OCI-LY1 (cell line): ENCODE measurements around the gene TBX1.

ENCODE experiments used
- H2AFZ ChIP-seq: fragments of 200-600 bp; sonication (generic), shearing (Covaris generic); 2 replicates; pipeline ENCODE4 v1.6.0; 2014; ENCODE audit warnings: antibody characterized with exemption, mild to moderate bottlenecking, low read length
- H3F3A ChIP-seq: fragments of 200-600 bp; sonication (generic), shearing (Covaris generic); 2 replicates; pipeline ENCODE4 v1.6.0; 2014; ENCODE audit warnings: mild to moderate bottlenecking, antibody characterized with exemption, low read length, moderate library complexity; ENCODE audit not compliant: insufficient read depth
- H3K27ac ChIP-seq: fragments of 200-600 bp; sonication (generic); 2 replicates; pipeline ENCODE4 v1.5.1; 2014; ENCODE audit warnings: low read length, mixed run types, mild to moderate bottlenecking, low read depth; ENCODE audit not compliant: poor library complexity, severe bottlenecking
- H3K27me3 ChIP-seq: fragments of 200-600 bp; sonication (generic); 2 replicates; pipeline ENCODE4 v1.6.0; 2014; ENCODE audit warnings: antibody characterized with exemption, mild to moderate bottlenecking, low read length, moderate library complexity; ENCODE audit not compliant: insufficient read depth
- H3K36me3 ChIP-seq: fragments of 200-600 bp; sonication (generic); 2 replicates; pipeline ENCODE4 v1.6.1; 2014; ENCODE audit warnings: mild to moderate bottlenecking, antibody characterized with exemption, low read length, moderate library complexity, mixed read lengths; ENCODE audit not compliant: insufficient read depth
- H3K4me1 ChIP-seq: fragments of 200-600 bp; sonication (generic); 2 replicates; pipeline ENCODE4 v1.5.1; 2014; ENCODE audit warnings: mild to moderate bottlenecking, low read length, moderate library complexity; ENCODE audit not compliant: insufficient read depth, severe bottlenecking
- H3K4me2 ChIP-seq: fragments of 200-600 bp; sonication (generic), shearing (Covaris generic); 2 replicates; pipeline ENCODE4 v1.6.1; 2014; ENCODE audit warnings: low read length
- H3K4me3 ChIP-seq: fragments of 200-600 bp; sonication (generic); 2 replicates; pipeline ENCODE4 v1.5.1; 2014; ENCODE audit warnings: low read length, low read depth, mild to moderate bottlenecking, mixed read lengths; ENCODE audit not compliant: poor library complexity, severe bottlenecking
- H3K79me2 ChIP-seq: fragments of 200-600 bp; shearing (Covaris generic); 2 replicates; pipeline ENCODE4 v1.6.1; 2016; ENCODE audit warnings: mixed run types, low read length, mixed read lengths; ENCODE audit not compliant: insufficient read depth
- H3K9ac ChIP-seq: fragments of 200-600 bp; sonication (generic), shearing (Covaris generic); 2 replicates; pipeline ENCODE4 v1.6.1; 2014; ENCODE audit warnings: mild to moderate bottlenecking, low read length, mixed read lengths
- H3K9me2 ChIP-seq: fragments of 200-600 bp; sonication (generic), shearing (Covaris generic); 2 replicates; pipeline ENCODE4 v1.6.1; 2014; ENCODE audit warnings: low read depth, mild to moderate bottlenecking, low read length, mixed read lengths
- H3K9me3 ChIP-seq: fragments of 200-600 bp; shearing (Covaris generic); 2 replicates; pipeline ENCODE4 v1.6.1; 2014; ENCODE audit warnings: low read length, mixed read lengths
- H4K20me1 ChIP-seq: fragments of 200-600 bp; sonication (generic), shearing (Covaris generic); 2 replicates; pipeline ENCODE4 v1.6.0; 2016; ENCODE audit warnings: mild to moderate bottlenecking, low read length; ENCODE audit not compliant: insufficient read depth
- EZH2 ChIP-seq: fragments of 200-600 bp; sonication (generic), shearing (Covaris generic); IDR thresholded peaks from 2 replicates; pipeline ENCODE4 v1.8.0; 2017; ENCODE audit warnings: borderline replicate concordance, mixed run types, mild to moderate bottlenecking, antibody characterized with exemption, low read length, moderate library complexity, mixed read lengths
- TF ChIP-seq, protein P1 (sequence below): fragments of 200-600 bp; sonication (generic), shearing (Covaris generic); IDR thresholded peaks from 2 replicates; pipeline ENCODE4 v1.5.1; 2017; ENCODE audit warnings: mild to moderate bottlenecking, antibody characterized with exemption, low read length, moderate library complexity, mixed read lengths

Gene TBX1

DNA sequence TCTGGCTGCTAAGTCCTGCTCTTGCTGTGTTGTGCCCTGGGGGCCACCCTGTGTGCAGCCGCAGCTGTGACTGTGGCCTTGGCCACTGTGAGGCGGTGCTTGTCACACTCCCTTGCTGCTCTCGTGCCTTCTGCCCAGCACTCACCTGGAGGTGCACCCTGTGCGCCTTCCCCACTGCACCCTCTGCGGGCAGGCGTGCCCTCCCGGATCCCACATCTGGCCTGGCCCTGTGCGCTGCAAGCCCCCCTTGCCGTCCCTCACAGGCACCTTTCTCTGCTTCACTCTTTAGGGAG, 27.2 kb downstream of the TBX1 start:
- Histone ChIP-seq H3F3A (no peaks in the 10 kb centered on the region), H3K4me1 (no peaks in the 10 kb centered on the region), H3K9me2 (no peaks in the 10 kb centered on the region), H3K9me3 (0 out of 2 replicates have a peak, but pooled peaks cover 4% of the 10 kb centered on the region), H3K4me3 (no peak overlapping the region), H3K79me2 (no peaks in the 10 kb centered on the region), H3K4me2 (no peak overlapping the region), H3K9ac (no peak overlapping the region), H3K27me3 (no peaks in the 10 kb centered on the region), H4K20me1 (no peaks in the 10 kb centered on the region), H2AFZ (no peak overlapping the region), H3K27ac (no peak overlapping the region), H3K36me3 (peaks cover 7% of the 10 kb centered on the region; the same call in 1 of the 2 replicates)
- TF ChIP-seq EZH2 = no peak
- TF ChIP-seq, protein P1, sequence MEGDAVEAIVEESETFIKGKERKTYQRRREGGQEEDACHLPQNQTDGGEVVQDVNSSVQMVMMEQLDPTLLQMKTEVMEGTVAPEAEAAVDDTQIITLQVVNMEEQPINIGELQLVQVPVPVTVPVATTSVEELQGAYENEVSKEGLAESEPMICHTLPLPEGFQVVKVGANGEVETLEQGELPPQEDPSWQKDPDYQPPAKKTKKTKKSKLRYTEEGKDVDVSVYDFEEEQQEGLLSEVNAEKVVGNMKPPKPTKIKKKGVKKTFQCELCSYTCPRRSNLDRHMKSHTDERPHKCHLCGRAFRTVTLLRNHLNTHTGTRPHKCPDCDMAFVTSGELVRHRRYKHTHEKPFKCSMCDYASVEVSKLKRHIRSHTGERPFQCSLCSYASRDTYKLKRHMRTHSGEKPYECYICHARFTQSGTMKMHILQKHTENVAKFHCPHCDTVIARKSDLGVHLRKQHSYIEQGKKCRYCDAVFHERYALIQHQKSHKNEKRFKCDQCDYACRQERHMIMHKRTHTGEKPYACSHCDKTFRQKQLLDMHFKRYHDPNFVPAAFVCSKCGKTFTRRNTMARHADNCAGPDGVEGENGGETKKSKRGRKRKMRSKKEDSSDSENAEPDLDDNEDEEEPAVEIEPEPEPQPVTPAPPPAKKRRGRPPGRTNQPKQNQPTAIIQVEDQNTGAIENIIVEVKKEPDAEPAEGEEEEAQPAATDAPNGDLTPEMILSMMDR = no peak

DNA sequence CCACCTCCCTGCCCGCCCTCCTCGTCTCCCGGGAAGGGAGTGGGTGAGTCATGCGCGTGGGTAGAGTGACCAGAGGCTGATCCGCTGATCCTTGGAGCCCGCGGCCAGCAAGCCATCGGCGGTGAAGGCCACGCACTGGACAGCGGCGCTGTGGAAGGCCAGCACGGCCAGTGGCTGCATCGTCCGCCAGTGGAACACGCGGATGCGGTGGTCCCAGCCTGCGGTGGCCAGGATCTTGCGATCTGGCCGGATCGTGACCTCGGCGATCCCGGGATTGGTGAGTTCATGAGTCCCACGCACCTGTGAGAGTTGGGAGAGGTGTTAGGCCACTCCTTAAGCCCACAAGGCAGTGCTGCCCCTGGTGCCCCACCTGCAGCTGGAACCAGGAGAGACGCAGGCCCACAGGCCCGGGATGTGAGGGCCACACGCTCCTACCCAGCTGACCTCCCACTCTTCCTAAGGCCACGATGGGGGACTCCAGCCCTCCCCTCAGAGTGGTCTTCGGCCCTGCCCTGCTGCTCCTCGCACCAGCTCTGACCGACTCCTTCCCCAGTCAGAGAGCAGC, 28.2 kb downstream of the TBX1 start:
- Histone ChIP-seq H3F3A (no peaks in the 10 kb centered on the region), H3K27me3 (no peaks in the 10 kb centered on the region), H3K27ac (no peak overlapping the region), H3K79me2 (no peaks in the 10 kb centered on the region), H3K4me3 (no peak overlapping the region), H3K4me1 (no peaks in the 10 kb centered on the region), H3K36me3 (peaks cover 7% of the 10 kb centered on the region; the same call in 1 of the 2 replicates), H4K20me1 (no peaks in the 10 kb centered on the region), H2AFZ (no peak overlapping the region), H3K9ac (no peak overlapping the region), H3K9me3 (0 out of 2 replicates have a peak, but pooled peaks cover 4% of the 10 kb centered on the region), H3K9me2 (no peaks in the 10 kb centered on the region), H3K4me2 (no peak overlapping the region)
- TF ChIP-seq EZH2 = no peak
- TF ChIP-seq, protein P1 = no peak

DNA sequence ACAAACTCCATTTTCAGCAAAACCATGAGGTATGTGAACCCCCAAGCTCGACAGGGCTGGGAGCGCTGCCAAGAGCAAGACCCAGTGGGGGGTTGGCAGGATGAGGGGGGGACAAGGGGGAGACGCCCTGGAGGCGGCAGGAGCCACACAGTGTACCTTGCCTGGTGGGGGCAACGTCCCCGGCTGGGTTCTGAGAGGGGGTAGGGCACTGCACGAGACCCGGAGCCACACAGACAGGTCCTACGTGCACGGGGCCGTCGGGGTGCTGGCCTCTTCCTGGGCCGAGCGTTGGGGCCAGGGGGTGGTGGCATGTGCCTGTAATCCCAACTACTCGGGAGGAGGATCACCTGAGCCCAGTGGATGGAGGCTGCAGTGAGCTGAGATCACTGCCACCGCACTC, 28.8 kb downstream of the TBX1 start:
- Histone ChIP-seq H3K79me2 (no peaks in the 10 kb centered on the region), H3K36me3 (peaks cover 7% of the 10 kb centered on the region; the same call in 1 of the 2 replicates), H3K9ac (no peak overlapping the region), H3K9me2 (no peaks in the 10 kb centered on the region), H3F3A (no peaks in the 10 kb centered on the region), H3K27me3 (no peaks in the 10 kb centered on the region), H3K4me2 (no peak overlapping the region), H2AFZ (no peak overlapping the region), H4K20me1 (no peaks in the 10 kb centered on the region), H3K4me1 (no peaks in the 10 kb centered on the region), H3K9me3 (0 out of 2 replicates have a peak, but pooled peaks cover 4% of the 10 kb centered on the region), H3K27ac (no peak overlapping the region), H3K4me3 (no peak overlapping the region)
- TF ChIP-seq, protein P1 = no peak
- TF ChIP-seq EZH2 = no peak
